IMR-90 (cell line): Measurements from ENCODE around the gene TNS1. TPM values are rescaled to one million over a fixed set of nuclear protein-coding genes. Genes with fewer than 3 reads are reported as not detected.

ENCODE experiments used
- ATAC-seq: fragments of 200-7000 bp; cut with Tn5 transposase; 2 replicates; pipeline ENCODE4 v1.9.1; 2020; ENCODE audit warnings: low read depth, mild to moderate bottlenecking, moderate library complexity
- BruUV-seq: library from RNA; stranded (reverse); fragments of 400-500 nt; replicated peaks from 2 replicates; lab custom pipeline; 2021; lab: Mats Ljungman, UMichigan
- CTCF ChIA-PET: fragments of 300-600 bp; formaldehyde crosslinking; extraction: SDS; loops from one replicate; lab custom pipeline; 2021; ENCODE audit warnings: antibody characterized with exemption; lab: Yijun Ruan, JAX
- POLR2A ChIA-PET: fragments of 300-600 bp; sonication (Branson Sonifier 250); formaldehyde crosslinking; loops from one replicate; lab custom pipeline; 2022; ENCODE audit warnings: antibody characterized with exemption; ENCODE audit not compliant: unreplicated experiment; lab: Charles Lee
- DNase-seq: peaks from one replicate; pipeline ENCODE4 v3.0.0; 2013
- H2AFZ ChIP-seq: replicated peaks from 2 replicates; pipeline ENCODE3; 2013; ENCODE audit warnings: low read length, mild to moderate bottlenecking; ENCODE audit not compliant: poor library complexity
- H2AK5ac ChIP-seq: 2 replicates; pipeline ENCODE4 v1.6.1; 2013; ENCODE audit warnings: low read depth, low read length, inconsistent platforms
- H2AK9ac ChIP-seq: replicated peaks from 2 replicates; pipeline ENCODE3; 2013; ENCODE audit warnings: mild to moderate bottlenecking, low read depth, low read length, moderate library complexity; ENCODE audit not compliant: poor library complexity
- H2BK120ac ChIP-seq: 2 replicates; pipeline ENCODE4 v1.6.1; 2013; ENCODE audit warnings: low read depth, low read length, inconsistent platforms
- H2BK15ac ChIP-seq: 3 replicates; pipeline ENCODE4 v1.6.1; 2013; ENCODE audit warnings: low read depth, low read length, inconsistent platforms
- H2BK20ac ChIP-seq: 2 replicates; pipeline ENCODE4 v1.6.1; 2013; ENCODE audit warnings: low read depth, mild to moderate bottlenecking, inconsistent platforms, low read length, moderate library complexity
- H2BK5ac ChIP-seq: 2 replicates; pipeline ENCODE4 v1.6.1; 2013; ENCODE audit warnings: mild to moderate bottlenecking, low read depth, low read length, inconsistent platforms; ENCODE audit not compliant: poor library complexity, severe bottlenecking
- H3K14ac ChIP-seq: replicated peaks from 2 replicates; pipeline ENCODE4 v1.6.1; 2013; ENCODE audit warnings: low read depth, low read length, inconsistent platforms
- H3K18ac ChIP-seq: 2 replicates; pipeline ENCODE4 v1.6.1; 2013; ENCODE audit warnings: low read depth, low read length, control low read depth
- H3K23ac ChIP-seq: 2 replicates; pipeline ENCODE4 v1.6.1; 2013; ENCODE audit warnings: low read depth, low read length, inconsistent platforms
- H3K27ac ChIP-seq: 2 replicates; pipeline ENCODE4 v1.5.1; 2013; ENCODE audit warnings: mild to moderate bottlenecking, control low read depth, low read length; ENCODE audit not compliant: insufficient read depth
- H3K27me3 ChIP-seq: 2 replicates; pipeline ENCODE4 v1.6.1; 2013; ENCODE audit warnings: low read length; ENCODE audit not compliant: control insufficient read depth, insufficient read depth
- H3K36me3 ChIP-seq: 2 replicates; pipeline ENCODE4 v1.6.1; 2013; ENCODE audit warnings: low read length, mixed read lengths; ENCODE audit not compliant: control insufficient read depth, insufficient read depth
- H3K4ac ChIP-seq: 2 replicates; pipeline ENCODE4 v1.6.1; 2013; ENCODE audit warnings: low read depth, low read length, inconsistent platforms
- H3K4me1 ChIP-seq: 2 replicates; pipeline ENCODE4 v1.6.1; 2013; ENCODE audit warnings: low read length, mixed read lengths; ENCODE audit not compliant: control insufficient read depth, insufficient read depth
- H3K4me2 ChIP-seq: 2 replicates; pipeline ENCODE4 v1.6.1; 2013; ENCODE audit warnings: low read depth, mild to moderate bottlenecking, control low read depth, low read length, moderate library complexity
- H3K4me3 ChIP-seq: 2 replicates; pipeline ENCODE4 v1.5.1; 2013; ENCODE audit warnings: low read depth, mild to moderate bottlenecking, control low read depth, low read length, moderate library complexity; ENCODE audit not compliant: insufficient read depth
- H3K56ac ChIP-seq: 2 replicates; pipeline ENCODE4 v1.6.1; 2013; ENCODE audit warnings: low read length, inconsistent platforms; ENCODE audit not compliant: insufficient read depth; ENCODE audit errors: extremely low read depth
- H3K79me1 ChIP-seq, 2 experiments: 2 replicates each; pipeline ENCODE4 v1.6.1; 2013; ENCODE audit warnings: low read length in 2 of 2, inconsistent platforms in 1 of 2, low read depth in 1 of 2
- H3K9ac ChIP-seq: 2 replicates; pipeline ENCODE4 v1.6.1; 2013; ENCODE audit warnings: low read depth, low read length, control low read depth
- H3K9me1 ChIP-seq: 2 replicates; pipeline ENCODE4 v1.6.1; 2013; ENCODE audit warnings: low read length, inconsistent platforms; ENCODE audit not compliant: insufficient read depth
- H3K9me3 ChIP-seq: 2 replicates; pipeline ENCODE4 v1.6.1; 2013; ENCODE audit warnings: low read length; ENCODE audit not compliant: control insufficient read depth, insufficient read depth
- H4K20me1 ChIP-seq: 2 replicates; pipeline ENCODE4 v1.6.1; 2013; ENCODE audit warnings: low read length, inconsistent platforms; ENCODE audit not compliant: insufficient read depth
- H4K5ac ChIP-seq: 2 replicates; pipeline ENCODE4 v1.6.1; 2013; ENCODE audit warnings: mild to moderate bottlenecking, low read depth, low read length, control low read depth
- H4K8ac ChIP-seq, 2 experiments: 2 replicates each; pipeline ENCODE4 v1.6.1; 2013; ENCODE audit warnings: low read depth in 2 of 2, low read length in 2 of 2, control low read depth in 1 of 2, inconsistent platforms in 1 of 2
- H4K91ac ChIP-seq: 2 replicates; pipeline ENCODE4 v1.6.1; 2013; ENCODE audit warnings: low read depth, low read length, inconsistent platforms; ENCODE audit not compliant: insufficient read depth
- BHLHE40 ChIP-seq: fragments of 150-350 bp; IDR thresholded peaks from 2 replicates; pipeline ENCODE4 v1.6.1; 2016; ENCODE audit warnings: mild to moderate bottlenecking, low read depth, low read length
- CEBPB ChIP-seq: IDR thresholded peaks from 2 replicates; pipeline ENCODE4 v1.6.1; 2012; ENCODE audit warnings: low read depth, low read length, improper control_type of control experiment
- CHD1 ChIP-seq: IDR thresholded peaks from 2 replicates; pipeline ENCODE4 v1.6.1; 2012; ENCODE audit warnings: low read depth, low read length, improper control_type of control experiment
- FOS ChIP-seq: fragments of 150-350 bp; IDR thresholded peaks from 2 replicates; pipeline ENCODE4 v1.6.1; 2016; ENCODE audit warnings: low read depth, low read length
- MAFK ChIP-seq: IDR thresholded peaks from 2 replicates; pipeline ENCODE4 v1.6.1; 2012; ENCODE audit warnings: low read depth, low read length, improper control_type of control experiment
- MAZ ChIP-seq: IDR thresholded peaks from 2 replicates; pipeline ENCODE4 v1.6.1; 2012; ENCODE audit warnings: low read depth, mild to moderate bottlenecking, low read length, improper control_type of control experiment, moderate library complexity, borderline replicate concordance
- MXI1 ChIP-seq: IDR thresholded peaks from 2 replicates; pipeline ENCODE4 v1.6.1; 2012; ENCODE audit warnings: low read depth, mild to moderate bottlenecking, low read length, moderate library complexity, borderline replicate concordance
- NFE2L2 ChIP-seq: fragments of 150-350 bp; IDR thresholded peaks from 2 replicates; pipeline ENCODE4 v1.6.1; 2016; ENCODE audit warnings: low read depth, mild to moderate bottlenecking, low read length
- POLR2A ChIP-seq: IDR thresholded peaks from 2 replicates; pipeline ENCODE4 v1.6.1; 2012; ENCODE audit warnings: mild to moderate bottlenecking, low read depth, low read length
- RAD21 ChIP-seq: IDR thresholded peaks from 2 replicates; pipeline ENCODE4 v1.6.1; 2012; ENCODE audit warnings: low read length, improper control_type of control experiment
- RCOR1 ChIP-seq: IDR thresholded peaks from 2 replicates; pipeline ENCODE4 v1.6.1; 2012; ENCODE audit warnings: mild to moderate bottlenecking, low read length, improper control_type of control experiment; ENCODE audit not compliant: insufficient replicate concordance
- RFX5 ChIP-seq: IDR thresholded peaks from 2 replicates; pipeline ENCODE4 v1.8.0; 2012; ENCODE audit warnings: low read depth, mild to moderate bottlenecking, low read length, moderate library complexity
- SMC3 ChIP-seq: fragments of 150-350 bp; IDR thresholded peaks from 2 replicates; pipeline ENCODE4 v1.6.1; 2016; ENCODE audit warnings: low read depth, mild to moderate bottlenecking, antibody characterized with exemption, low read length, moderate library complexity
- WGBS, 2 experiments: methylation state at CpG; one replicate each; pipeline versions ENCODE4 v1.1.5 to v1.1.7; 2013; ENCODE audit warnings: missing lambda C conversion rate in 2 of 2; ENCODE audit not compliant: insufficient read length in 1 of 2; ENCODE audit errors: extremely low coverage in 2 of 2; 5-methylcytosine and 5-hydroxymethylcytosine counted together
- dilution Hi-C: fragments of 300-500 bp; cut with HindIII; formaldehyde crosslinking; loops from one replicate; pipeline ENCODE4 v1.14.3; 2018; ENCODE audit warnings: low sequenced_read_pairs; ENCODE audit not compliant: unreplicated experiment
- in situ Hi-C: fragments of 300-500 bp; cut with MboI; formaldehyde crosslinking; loops from 3 replicates; pipeline ENCODE4 v1.14.3; 2019; ENCODE audit warnings: low sequenced_read_pairs, inconsistent platforms, mixed read lengths
- intact Hi-C: fragments of 100-400 bp; cut with micrococcal nuclease; formaldehyde crosslinking; loops from 2 replicates; pipeline ENCODE4 v1.10.0; 2022
- polyA plus RNA-seq, 3 experiments: library from polyadenylated mRNA; depleted of rRNA; stranded (reverse); fragments of >200 nt; gene quantifications; 2 replicates each; pipeline ENCODE4 v1.2.3, GENCODE V29; 2012; ENCODE audit warnings: low replicate concordance in 1 of 3
- total RNA-seq: library from RNA; depleted of rRNA; stranded (reverse); fragments of >200 nt; gene quantifications from 2 replicates; pipeline ENCODE4 v1.2.3, GENCODE V29; 2012
- TF ChIP-seq, protein P1 (sequence below): conservative IDR thresholded peaks from 2 replicates; pipeline ENCODE4 v1.5.1; 2012; ENCODE audit warnings: mild to moderate bottlenecking, low read depth, low read length, improper control_type of control experiment
- TF ChIP-seq, protein P2 (sequence below): fragments of 150-350 bp; IDR thresholded peaks from 2 replicates; pipeline ENCODE4 v1.6.1; 2017; ENCODE audit warnings: mild to moderate bottlenecking, antibody characterized with exemption, low read length, low read depth
- TF ChIP-seq, protein P3 (sequence below): fragments of 150-350 bp; IDR thresholded peaks from 2 replicates; pipeline ENCODE4 v1.6.1; 2016; ENCODE audit warnings: low read depth, mild to moderate bottlenecking, low read length, moderate library complexity, borderline replicate concordance

Gene TNS1
- total and polyA plus RNA-seq, 2 of the 4 experiments (the other 2 are of a cell fraction): 41.1 to 45.2 TPM

DNA sequence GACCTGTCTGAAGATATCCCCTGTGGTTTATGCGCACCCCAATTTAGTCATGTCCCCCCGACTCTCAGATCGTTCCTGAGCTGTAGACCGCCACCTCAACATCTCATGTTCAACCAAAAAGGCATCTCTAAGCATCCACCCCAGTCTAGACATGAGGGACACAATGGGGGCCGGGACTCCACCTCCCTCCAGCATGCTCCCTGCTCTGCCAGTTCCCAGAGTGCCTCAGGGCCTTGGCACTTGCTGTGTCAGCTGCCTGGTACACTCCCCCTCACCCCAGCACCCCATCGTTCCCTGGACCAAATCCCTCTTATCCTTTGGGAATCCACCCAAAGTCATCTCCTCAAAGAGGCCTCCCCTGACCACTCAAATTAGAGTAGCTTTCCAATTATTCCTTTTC, 22.2 kb downstream of the TNS1 start:
- Histone ChIP-seq H3K18ac (no peak overlapping the region), H3K23ac (no peak overlapping the region), H3K14ac (no peak overlapping the region), H4K20me1 (peaks cover 10% of the 10 kb centered on the region; the same call in 1 of the 2 replicates), H2BK120ac (no peak overlapping the region), H3K9ac (no peak overlapping the region), H2BK15ac (no peak overlapping the region), H3K9me3 (no peaks in the 10 kb centered on the region), H3K4me1 (peaks cover 19% of the 10 kb centered on the region), H3K36me3 (peaks cover 23% of the 10 kb centered on the region; the same call in 1 of the 2 replicates), H4K5ac (no peak overlapping the region), H3K27me3 (no peaks in the 10 kb centered on the region), H2AK9ac (peak overlapping the region; percentile 7), H3K4ac (no peak overlapping the region), H3K27ac (no peak overlapping the region), H2AK5ac (peak overlapping the region; percentile 70; the same call in 1 of the 2 replicates), H3K56ac (no peak overlapping the region), H3K9me1 (peaks cover 18% of the 10 kb centered on the region; the same call in 1 of the 2 replicates), H2BK5ac (no peak overlapping the region), H3K79me1 (peaks cover 26 to 54% of the 10 kb centered on the region in 2 experiments; a peak in 3 of 4 replicates), H3K4me2 (no peak overlapping the region), H2BK20ac (no peak overlapping the region), H4K8ac (no peak overlapping the region), H4K91ac (no peak overlapping the region), H3K4me3 (no peak overlapping the region), H2AFZ (no peak overlapping the region)
- BruUV-seq: no TSS peak
- intact Hi-C loops: no loop called here
- TF ChIP-seq RFX5: no peak
- TF ChIP-seq POLR2A: no peak
- no peak for TF ChIP-seq MXI1
- TF ChIP-seq MAFK: no peak
- TF ChIP-seq, protein P1, sequence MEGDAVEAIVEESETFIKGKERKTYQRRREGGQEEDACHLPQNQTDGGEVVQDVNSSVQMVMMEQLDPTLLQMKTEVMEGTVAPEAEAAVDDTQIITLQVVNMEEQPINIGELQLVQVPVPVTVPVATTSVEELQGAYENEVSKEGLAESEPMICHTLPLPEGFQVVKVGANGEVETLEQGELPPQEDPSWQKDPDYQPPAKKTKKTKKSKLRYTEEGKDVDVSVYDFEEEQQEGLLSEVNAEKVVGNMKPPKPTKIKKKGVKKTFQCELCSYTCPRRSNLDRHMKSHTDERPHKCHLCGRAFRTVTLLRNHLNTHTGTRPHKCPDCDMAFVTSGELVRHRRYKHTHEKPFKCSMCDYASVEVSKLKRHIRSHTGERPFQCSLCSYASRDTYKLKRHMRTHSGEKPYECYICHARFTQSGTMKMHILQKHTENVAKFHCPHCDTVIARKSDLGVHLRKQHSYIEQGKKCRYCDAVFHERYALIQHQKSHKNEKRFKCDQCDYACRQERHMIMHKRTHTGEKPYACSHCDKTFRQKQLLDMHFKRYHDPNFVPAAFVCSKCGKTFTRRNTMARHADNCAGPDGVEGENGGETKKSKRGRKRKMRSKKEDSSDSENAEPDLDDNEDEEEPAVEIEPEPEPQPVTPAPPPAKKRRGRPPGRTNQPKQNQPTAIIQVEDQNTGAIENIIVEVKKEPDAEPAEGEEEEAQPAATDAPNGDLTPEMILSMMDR: no peak
- TF ChIP-seq CEBPB: no peak
- no peak for TF ChIP-seq RAD21
- TF ChIP-seq, protein P2, sequence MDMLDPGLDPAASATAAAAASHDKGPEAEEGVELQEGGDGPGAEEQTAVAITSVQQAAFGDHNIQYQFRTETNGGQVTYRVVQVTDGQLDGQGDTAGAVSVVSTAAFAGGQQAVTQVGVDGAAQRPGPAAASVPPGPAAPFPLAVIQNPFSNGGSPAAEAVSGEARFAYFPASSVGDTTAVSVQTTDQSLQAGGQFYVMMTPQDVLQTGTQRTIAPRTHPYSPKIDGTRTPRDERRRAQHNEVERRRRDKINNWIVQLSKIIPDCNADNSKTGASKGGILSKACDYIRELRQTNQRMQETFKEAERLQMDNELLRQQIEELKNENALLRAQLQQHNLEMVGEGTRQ: no peak
- no peak for TF ChIP-seq BHLHE40
- TF ChIP-seq MAZ: no peak
- no peak for TF ChIP-seq NFE2L2
- TF ChIP-seq CHD1: no peak
- TF ChIP-seq RCOR1: no peak
- no peak for TF ChIP-seq SMC3
- no peak for TF ChIP-seq FOS
- TF ChIP-seq, protein P3, sequence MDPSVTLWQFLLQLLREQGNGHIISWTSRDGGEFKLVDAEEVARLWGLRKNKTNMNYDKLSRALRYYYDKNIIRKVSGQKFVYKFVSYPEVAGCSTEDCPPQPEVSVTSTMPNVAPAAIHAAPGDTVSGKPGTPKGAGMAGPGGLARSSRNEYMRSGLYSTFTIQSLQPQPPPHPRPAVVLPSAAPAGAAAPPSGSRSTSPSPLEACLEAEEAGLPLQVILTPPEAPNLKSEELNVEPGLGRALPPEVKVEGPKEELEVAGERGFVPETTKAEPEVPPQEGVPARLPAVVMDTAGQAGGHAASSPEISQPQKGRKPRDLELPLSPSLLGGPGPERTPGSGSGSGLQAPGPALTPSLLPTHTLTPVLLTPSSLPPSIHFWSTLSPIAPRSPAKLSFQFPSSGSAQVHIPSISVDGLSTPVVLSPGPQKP: no peak
- ChIA-PET POLR2A (no interaction called here), CTCF (no interaction called here)
- in situ Hi-C loops: no loop called here
- DNase-seq: no peak
- dilution Hi-C loops: no loop called here
- ATAC-seq: no peak
- 81% methylated on average over 3 of the region's 6 CpGs; no CpG with 5 or more reads in 1 of the 2 experiments for WGBS, 2 experiments
